Measurements from ENCODE around the gene SHISA6. TPM values are rescaled to one million over a fixed set of nuclear protein-coding genes. Genes with fewer than 3 reads are reported as not detected.

Gene SHISA6
- total RNA-seq, 1 experiment from 2014 or later, result 40.0 TPM

GRCh38 chr17:11245187-11245586 lies 4.2 kb downstream of the SHISA6 start:
- CTCF ChIA-PET, result interaction anchor here (1.1 kb wide), 1 partner anchor 52 kb away, joined by 4 read pairs; no protein-coding TSS in a partner anchor
- BruUV-seq (replicated peaks), result no TSS peak

GRCh38 chr17:11245791-11246190 lies 4.8 kb downstream of the SHISA6 start:
- Histone ChIP-seq H3K9me3 (ENCODE audit: low read depth, low read length, poor library complexity, severe bottlenecking) (no peaks in the 10 kb centered on the region), H3K36me3 (ENCODE audit: insufficient read depth, low read length, poor library complexity, severe bottlenecking) (peaks cover 17% of the 10 kb centered on the region), H3K4me1 (ENCODE audit: insufficient read depth, low read length, poor library complexity, severe bottlenecking) (peaks cover 70% of the 10 kb centered on the region), H3K27ac (ENCODE audit: low read depth, low read length, poor library complexity, severe bottlenecking) (peak overlapping the region; percentile 82), H3K4me3 (ENCODE audit: low read depth, low read length, poor library complexity, severe bottlenecking) (no peak overlapping the region), H3K27me3 (replicated peaks; ENCODE audit: insufficient read depth, low read depth, low read length, poor library complexity) (no peaks in the 10 kb centered on the region)
- TF ChIP-seq EZH2 (IDR thresholded peaks at IDR 0.05; ENCODE audit: borderline replicate concordance, low read depth, low read length, poor library complexity, severe bottlenecking) (no peak), CTCF (conservative IDR thresholded peaks at IDR 0.05; ENCODE audit: low read depth, low read length) (no peak)
- intact Hi-C loops (cut with micrococcal nuclease; ENCODE audit: unreplicated experiment), result loop anchor here (1.0 kb wide), 1 partner anchor 270 kb away; no protein-coding TSS in a partner anchor
- peak; percentile 45 for DNase-seq (ENCODE audit: low spot score)
- BruUV-seq (replicated peaks), result no TSS peak
- ChIA-PET CTCF (interaction anchor here (1.1 kb wide), 1 partner anchor 51 kb away, joined by 4 read pairs; no protein-coding TSS in a partner anchor), POLR2A (ENCODE audit: low non-redundant PET) (interaction anchor here (0.7 kb wide), 1 partner anchor 12 kb away, joined by 3 read pairs; no protein-coding TSS in a partner anchor)

More at GRCh38 chr17:11245187-11245586, 4.2 kb downstream of the SHISA6 start:
- H3K9me3 ChIP-seq (ENCODE audit: low read depth, low read length, poor library complexity, severe bottlenecking), result no peaks in the 10 kb centered on the region
- POLR2A ChIA-PET (ENCODE audit: low non-redundant PET), result interaction anchor here (0.7 kb wide), 1 partner anchor 13 kb away, joined by 3 read pairs; no protein-coding TSS in a partner anchor
- H3K36me3 ChIP-seq (ENCODE audit: insufficient read depth, low read length, poor library complexity, severe bottlenecking), result peaks cover 11% of the 10 kb centered on the region
- TF ChIP-seq CTCF (conservative IDR thresholded peaks at IDR 0.05; ENCODE audit: low read depth, low read length) (no peak), EZH2 (IDR thresholded peaks at IDR 0.05; ENCODE audit: borderline replicate concordance, low read depth, low read length, poor library complexity, severe bottlenecking) (no peak)
- intact Hi-C loops (cut with micrococcal nuclease; ENCODE audit: unreplicated experiment), result loop anchor here (1.0 kb wide), 1 partner anchor 270 kb away; no protein-coding TSS in a partner anchor
- H3K27ac ChIP-seq (ENCODE audit: low read depth, low read length, poor library complexity, severe bottlenecking), result peak overlapping the region; percentile 82
- H3K4me3 ChIP-seq (ENCODE audit: low read depth, low read length, poor library complexity, severe bottlenecking), result peak overlapping the region; percentile 65
- H3K27me3 ChIP-seq (replicated peaks; ENCODE audit: insufficient read depth, low read depth, low read length, poor library complexity), result no peaks in the 10 kb centered on the region
- H3K4me1 ChIP-seq (ENCODE audit: insufficient read depth, low read length, poor library complexity, severe bottlenecking), result peaks cover 69% of the 10 kb centered on the region
- peak; percentile 90 for DNase-seq (ENCODE audit: low spot score)

GRCh38 chr17:11250161-11250560 lies 9.1 kb downstream of the SHISA6 start:
- intact Hi-C loops (cut with micrococcal nuclease; ENCODE audit: unreplicated experiment), result no loop called here
- no peak for DNase-seq (ENCODE audit: low spot score)
- Histone ChIP-seq H3K27me3 (replicated peaks; ENCODE audit: insufficient read depth, low read depth, low read length, poor library complexity) (no peaks in the 10 kb centered on the region), H3K4me1 (ENCODE audit: insufficient read depth, low read length, poor library complexity, severe bottlenecking) (peaks cover 76% of the 10 kb centered on the region), H3K27ac (ENCODE audit: low read depth, low read length, poor library complexity, severe bottlenecking) (no peak overlapping the region), H3K36me3 (ENCODE audit: insufficient read depth, low read length, poor library complexity, severe bottlenecking) (peaks cover 39% of the 10 kb centered on the region), H3K9me3 (ENCODE audit: low read depth, low read length, poor library complexity, severe bottlenecking) (no peaks in the 10 kb centered on the region), H3K4me3 (ENCODE audit: low read depth, low read length, poor library complexity, severe bottlenecking) (no peak overlapping the region)
- TF ChIP-seq EZH2 (IDR thresholded peaks at IDR 0.05; ENCODE audit: borderline replicate concordance, low read depth, low read length, poor library complexity, severe bottlenecking) (no peak), CTCF (conservative IDR thresholded peaks at IDR 0.05; ENCODE audit: low read depth, low read length) (no peak)
- CTCF ChIA-PET, result no interaction called here
- POLR2A ChIA-PET (ENCODE audit: low non-redundant PET), result no interaction called here
- BruUV-seq (replicated peaks), result no TSS peak

Measured in A673 (cell line).